Stomach (tissue), 9 donors: Measurements from ENCODE around the gene CYB5B. TPM values are rescaled to one million over a fixed set of nuclear protein-coding genes. Genes with fewer than 3 reads are reported as not detected.
A peak's percentile ranks its signal among the peaks of the same experiment; 100 is the strongest.
"Not testable (repeated sequence)": the region's sequence is repeated elsewhere in the genome, so short reads cannot be mapped to it uniquely, and the experiment has no call there.

Experiments used
- DNase-seq, 2 donors: peaks; one replicate each; pipeline versions ENCODE4 v3.0.0 to v3.0.0-alpha.2; 2013 to 2019
- H3K27ac ChIP-seq, 5 donors: fragments of 200-600 bp in 4 of 5; sonication (generic) in 4 of 5; one replicate each; pipeline ENCODE4 v1.5.1; 2013 to 2019; ENCODE audit warnings: mild to moderate bottlenecking in 1 of 5, moderate library complexity in 1 of 5
- H3K27me3 ChIP-seq, 3 donors: fragments of 200-600 bp; sonication (generic); one replicate each; pipeline ENCODE4 v1.5.1; 2017 to 2019; ENCODE audit warnings: mixed run types in 1 of 3
- H3K36me3 ChIP-seq, 4 donors: fragments of 200-600 bp; sonication (generic); 1 replicate in 3 of 4; 2 replicates in 1 of 4; pipeline ENCODE4 v1.5.1; 2016 to 2019
- H3K4me1 ChIP-seq, 4 donors: fragments of 200-600 bp; sonication (generic); one replicate each; pipeline ENCODE4 v1.5.1; 2016 to 2019
- H3K4me3 ChIP-seq, 4 donors: fragments of 200-600 bp; sonication (generic) in 3 of 4; one replicate each; pipeline ENCODE4 v1.5.1; 2016 to 2019; ENCODE audit warnings: mild to moderate bottlenecking in 1 of 4
- H3K9me3 ChIP-seq, 4 donors: fragments of 200-600 bp; sonication (generic); one replicate each; pipeline ENCODE4 v1.5.1; 2016 to 2019
- EP300 ChIP-seq: sonication (generic); formaldehyde crosslinking; IDR thresholded peaks from one replicate; pipeline ENCODE4 v1.6.1; 2017; ENCODE audit warnings: antibody characterized with exemption
- POLR2A ChIP-seq, 4 donors: fragments of 450-650 bp; IDR thresholded peaks; one replicate each; pipeline ENCODE4 v1.6.1; 2016; ENCODE audit warnings: antibody characterized with exemption in 4 of 4, control low read depth in 2 of 4, mild to moderate bottlenecking in 1 of 4, moderate library complexity in 1 of 4
- POLR2AphosphoS5 ChIP-seq, 3 donors: sonication (generic); formaldehyde crosslinking; IDR thresholded peaks; one replicate each; pipeline ENCODE4 v1.6.1; 2016; ENCODE audit warnings: antibody characterized with exemption in 3 of 3
- WGBS, 5 donors: extraction: QIAGEN DNeasy Blood & Tissue Kit in 3 of 5; methylation state at CpG; one replicate each; pipeline versions ENCODE4 v1.1.5 to v1.1.7; 2013 to 2018; 5-methylcytosine and 5-hydroxymethylcytosine counted together
- intact Hi-C: fragments of 100-400 bp; cut with DNase I; formaldehyde crosslinking; loops from one replicate; pipeline ENCODE4 v1.15.1; 2023; ENCODE audit warnings: low total_unique reads
- polyA plus RNA-seq, 3 donors: library from polyadenylated mRNA; stranded (reverse); fragments of 200-250 nt; gene quantifications; one replicate each; pipeline ENCODE4 v1.2.3, GENCODE V29; 2013
- total RNA-seq, 5 donors: library from RNA; depleted of rRNA; stranded (reverse); fragments of >200 nt; gene quantifications; one replicate each; pipeline versions ENCODE4 v1.1.0 to v1.2.3, GENCODE V29; 2014 to 2016
- TF ChIP-seq, protein P1 (sequence below), 7 experiments: fragments of 450-650 bp in 4 of 7; fragments of 200-600 bp in 3 of 7; sonication (generic) in 3 of 7; IDR thresholded peaks; one replicate each; pipeline ENCODE4 v1.5.1; 2016 to 2019; ENCODE audit warnings: antibody characterized with exemption in 7 of 7, control low read depth in 2 of 7, mild to moderate bottlenecking in 1 of 7
- donor health status: healthy with polysubstance abuse.
- donor health status: Bipolar disorder and iron deficiency.
- donor health status: healthy.

The CYB5B gene
- total and polyA plus RNA-seq, 8 donors, result 9.3 to 76.3 (median 49.8) TPM

DNA sequence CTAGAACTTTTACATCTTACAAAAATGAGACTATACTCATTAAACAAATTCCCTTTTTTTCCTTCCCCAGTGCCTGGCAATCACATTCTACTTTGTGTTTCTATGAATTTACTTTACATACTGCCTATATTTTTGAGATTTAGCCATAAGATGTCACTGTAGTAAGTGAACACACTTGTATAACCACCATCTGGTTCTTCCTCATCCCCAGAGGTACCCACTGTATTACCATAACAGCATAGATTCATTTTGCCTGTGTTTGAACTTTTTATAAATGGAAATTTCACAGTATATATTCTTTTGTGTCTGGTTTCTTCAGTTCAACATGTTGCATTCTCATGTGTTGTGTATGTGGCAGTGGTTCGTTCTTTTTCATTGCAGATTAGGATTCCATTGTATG, 15.8 kb downstream of the CYB5B start:
- Histone ChIP-seq H3K9me3 (no peaks in the 10 kb centered on the region), H3K4me1 (peaks cover 22 to 53% (median 36%) of the 10 kb centered on the region in 4 donors), H3K4me3 (no peak overlapping the region), H3K27me3 (no peaks in the 10 kb centered on the region), H3K36me3 (peaks cover 0 to 21% (median 2%) of the 10 kb centered on the region in 4 donors), H3K27ac (no peak overlapping the region)
- no peak for DNase-seq
- WGBS, 5 donors, result 0 to 77% (median 21%) methylated on average over 1 of the region's 1 CpG
- intact Hi-C loops, result no loop called here
- no peak for TF ChIP-seq POLR2AphosphoS5 (IDR thresholded peaks at IDR 0.05)
- TF ChIP-seq, protein P1, sequence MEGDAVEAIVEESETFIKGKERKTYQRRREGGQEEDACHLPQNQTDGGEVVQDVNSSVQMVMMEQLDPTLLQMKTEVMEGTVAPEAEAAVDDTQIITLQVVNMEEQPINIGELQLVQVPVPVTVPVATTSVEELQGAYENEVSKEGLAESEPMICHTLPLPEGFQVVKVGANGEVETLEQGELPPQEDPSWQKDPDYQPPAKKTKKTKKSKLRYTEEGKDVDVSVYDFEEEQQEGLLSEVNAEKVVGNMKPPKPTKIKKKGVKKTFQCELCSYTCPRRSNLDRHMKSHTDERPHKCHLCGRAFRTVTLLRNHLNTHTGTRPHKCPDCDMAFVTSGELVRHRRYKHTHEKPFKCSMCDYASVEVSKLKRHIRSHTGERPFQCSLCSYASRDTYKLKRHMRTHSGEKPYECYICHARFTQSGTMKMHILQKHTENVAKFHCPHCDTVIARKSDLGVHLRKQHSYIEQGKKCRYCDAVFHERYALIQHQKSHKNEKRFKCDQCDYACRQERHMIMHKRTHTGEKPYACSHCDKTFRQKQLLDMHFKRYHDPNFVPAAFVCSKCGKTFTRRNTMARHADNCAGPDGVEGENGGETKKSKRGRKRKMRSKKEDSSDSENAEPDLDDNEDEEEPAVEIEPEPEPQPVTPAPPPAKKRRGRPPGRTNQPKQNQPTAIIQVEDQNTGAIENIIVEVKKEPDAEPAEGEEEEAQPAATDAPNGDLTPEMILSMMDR (IDR thresholded peaks at IDR 0.05), result no peak
- no peak for TF ChIP-seq EP300
- TF ChIP-seq POLR2A (IDR thresholded peaks at IDR 0.05), result no peak

DNA sequence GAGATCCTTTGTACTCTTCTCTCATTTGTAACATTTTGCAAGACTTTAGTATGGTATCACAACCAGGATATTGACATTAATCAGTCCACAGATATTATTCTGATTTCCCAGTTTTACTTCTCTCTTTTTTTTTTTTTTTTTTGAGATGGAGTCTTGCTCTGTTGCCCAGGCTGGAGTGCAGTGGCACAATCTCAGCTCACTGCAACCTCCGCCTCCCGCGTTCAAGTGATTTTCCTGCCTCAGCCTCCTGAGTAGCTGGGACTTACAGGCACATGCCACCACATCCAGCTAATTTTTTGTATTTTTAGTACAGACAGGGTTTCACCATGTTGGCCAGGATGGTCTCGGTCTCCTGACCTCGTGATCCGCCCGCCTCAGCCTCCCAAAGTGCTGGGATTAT, 16.6 kb downstream of the CYB5B start:
- WGBS, 5 donors, result 93 to 100% (median 97%) methylated on average over 7 of the region's 7 CpGs
- H3K27ac ChIP-seq, intact Hi-C loops, H3K9me3 ChIP-seq, H3K4me3 ChIP-seq, H3K27me3 ChIP-seq, DNase-seq: not testable (repeated sequence)
- peaks cover 0 to 21% (median 2%) of the 10 kb centered on the region in 4 donors for H3K36me3 ChIP-seq
- H3K4me1 ChIP-seq, result peaks cover 18 to 52% (median 35%) of the 10 kb centered on the region in 4 donors

DNA sequence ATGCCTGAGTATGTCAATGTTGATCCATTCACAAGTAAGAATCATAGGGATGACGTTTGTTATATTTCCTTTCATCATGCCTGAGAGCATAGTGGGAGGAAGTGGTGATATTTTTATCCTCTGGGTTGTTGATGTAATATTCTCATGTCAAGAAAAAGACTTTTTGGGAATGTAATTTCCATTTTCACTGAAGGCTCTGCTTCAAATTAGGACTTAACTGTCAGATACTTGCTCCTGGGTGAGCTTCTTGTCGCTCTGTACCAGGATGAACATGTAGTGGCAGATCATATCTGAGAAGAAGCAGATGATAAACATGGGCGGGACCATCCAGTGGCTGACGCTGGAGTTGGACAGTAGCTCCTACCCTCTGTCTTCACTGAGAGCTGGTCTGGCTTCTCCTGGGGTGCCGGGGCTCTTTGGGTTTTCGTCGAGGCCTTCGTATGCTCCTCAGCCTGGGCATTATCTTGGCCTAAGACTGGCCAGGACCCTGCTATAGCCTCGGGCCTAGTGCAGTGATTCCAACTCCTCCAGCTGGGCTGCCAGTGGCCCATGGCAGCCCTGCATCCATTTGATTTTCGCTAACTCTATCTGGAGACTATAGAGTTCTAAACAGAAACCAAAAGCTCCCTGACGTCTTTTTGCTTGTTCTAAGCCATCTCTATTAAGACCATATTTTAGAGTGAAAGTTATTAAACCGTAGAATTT, 19.7 kb downstream of the CYB5B start:
- Histone ChIP-seq H3K9me3 (no peaks in the 10 kb centered on the region), H3K27ac (peak overlapping the region; percentile 68 to 86 (median 79)), H3K36me3 (peaks cover 0 to 26% (median 10%) of the 10 kb centered on the region in 4 donors), H3K4me3 (peak overlapping the region; percentile 9 to 34 (median 15)), H3K4me1 (peaks cover 22 to 66% (median 37%) of the 10 kb centered on the region in 4 donors), H3K27me3 (no peaks in the 10 kb centered on the region)
- intact Hi-C loops, result no loop called here
- WGBS, 5 donors, result 41 to 55% (median 46%) methylated on average over 12 of the region's 12 CpGs
- DNase-seq, result peak in 1 of 2 donors; percentile 52
- TF ChIP-seq EP300, result no peak
- TF ChIP-seq, protein P1 (IDR thresholded peaks at IDR 0.05), result no peak
- no peak for TF ChIP-seq POLR2AphosphoS5 (IDR thresholded peaks at IDR 0.05)
- TF ChIP-seq POLR2A (IDR thresholded peaks at IDR 0.05), result no peak

DNA sequence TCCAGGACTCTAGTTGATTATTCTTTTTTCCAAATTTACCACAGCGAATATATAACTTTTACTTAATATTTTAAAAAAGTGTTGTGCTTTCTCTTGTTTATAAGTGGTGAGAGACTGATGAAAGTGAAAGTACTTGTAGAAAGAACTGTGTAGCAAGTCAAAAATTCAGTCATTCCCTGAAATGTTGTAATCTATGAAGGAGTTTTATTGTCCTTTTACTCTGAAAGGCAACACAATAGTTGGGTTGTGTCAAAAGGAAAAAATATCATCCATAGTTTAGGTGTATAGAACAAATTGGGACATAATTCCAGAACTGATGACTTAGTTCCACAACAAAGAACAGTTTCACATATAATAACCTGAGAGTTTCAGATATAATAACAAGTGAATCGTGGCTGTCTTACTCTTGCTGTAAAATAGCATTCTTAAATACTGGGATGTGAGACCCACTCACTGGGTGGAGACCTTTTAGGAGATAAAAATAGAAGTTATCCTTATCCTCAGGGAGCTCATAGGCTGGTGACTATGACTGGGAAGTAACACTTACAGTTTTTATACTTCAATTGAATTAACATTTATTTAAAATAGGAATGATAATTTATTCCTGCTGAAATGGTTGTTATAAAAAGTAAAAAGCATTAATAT, 20.6 kb downstream of the CYB5B start:
- intact Hi-C loops, result no loop called here
- no peaks in the 10 kb centered on the region for H3K27me3 ChIP-seq
- WGBS, 5 donors, result 17 to 74% (median 42%) methylated on average over 2 of the region's 2 CpGs
- no peak for DNase-seq
- peaks cover 23 to 72% (median 40%) of the 10 kb centered on the region in 4 donors for H3K4me1 ChIP-seq
- peak overlapping the region; percentile 9 to 34 (median 15) for H3K4me3 ChIP-seq
- H3K36me3 ChIP-seq, result peaks cover 0 to 18% (median 9%) of the 10 kb centered on the region in 4 donors
- H3K27ac ChIP-seq, result peak overlapping the region in 4 of 5 donors; percentile 76 to 86 (median 80)
- H3K9me3 ChIP-seq, result no peaks in the 10 kb centered on the region
- TF ChIP-seq, protein P1 (IDR thresholded peaks at IDR 0.05), result no peak
- TF ChIP-seq POLR2AphosphoS5 (IDR thresholded peaks at IDR 0.05), result no peak
- TF ChIP-seq EP300, result no peak
- TF ChIP-seq POLR2A (IDR thresholded peaks at IDR 0.05), result no peak
